Measurements from ENCODE around the gene SURF1.
A peak's percentile ranks its signal among the peaks of the same experiment; 100 is the strongest.
"Not testable (repeated sequence)": the region's sequence is repeated elsewhere in the genome, so short reads cannot be mapped to it uniquely, and the experiment has no call there.

The SURF1 gene

DNA sequence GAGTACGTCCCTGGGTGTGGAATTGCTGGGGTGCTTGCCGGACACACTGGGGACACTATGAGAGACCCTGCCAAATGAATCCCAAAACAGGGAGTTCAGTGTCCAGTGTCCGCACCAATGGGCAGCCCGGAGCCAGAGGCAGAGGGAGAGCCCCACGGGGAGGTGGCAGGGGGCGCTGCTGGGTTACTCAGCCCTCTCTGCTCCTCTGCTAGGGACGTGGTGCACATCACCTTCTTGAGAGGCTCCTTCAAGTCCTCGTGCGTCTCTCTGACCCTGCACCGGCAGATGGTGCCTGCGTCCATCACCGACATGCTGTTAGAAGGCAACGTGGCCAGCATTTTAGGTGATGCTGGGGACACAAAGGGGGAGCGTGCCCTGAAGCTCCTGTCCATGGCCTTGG, 40.7 kb upstream of the SURF1 start:
- ATAC-seq (ENCODE audit: low read depth) (no peak), DNase-seq (ENCODE audit: low spot score) (no peak)
- H3K9me3 ChIP-seq (ENCODE audit: severe bottlenecking), result no peaks in the 10 kb centered on the region
- H3K4me3 ChIP-seq (ENCODE audit: severe bottlenecking), result no peak overlapping the region
- H3K4me1 ChIP-seq (ENCODE audit: insufficient read depth, poor library complexity, severe bottlenecking), result no peaks in the 10 kb centered on the region
- H3K27ac ChIP-seq (ENCODE audit: poor library complexity, severe bottlenecking), result no peak overlapping the region
- no peaks in the 10 kb centered on the region for H3K36me3 ChIP-seq (ENCODE audit: low read depth)
- TF ChIP-seq, protein P1, sequence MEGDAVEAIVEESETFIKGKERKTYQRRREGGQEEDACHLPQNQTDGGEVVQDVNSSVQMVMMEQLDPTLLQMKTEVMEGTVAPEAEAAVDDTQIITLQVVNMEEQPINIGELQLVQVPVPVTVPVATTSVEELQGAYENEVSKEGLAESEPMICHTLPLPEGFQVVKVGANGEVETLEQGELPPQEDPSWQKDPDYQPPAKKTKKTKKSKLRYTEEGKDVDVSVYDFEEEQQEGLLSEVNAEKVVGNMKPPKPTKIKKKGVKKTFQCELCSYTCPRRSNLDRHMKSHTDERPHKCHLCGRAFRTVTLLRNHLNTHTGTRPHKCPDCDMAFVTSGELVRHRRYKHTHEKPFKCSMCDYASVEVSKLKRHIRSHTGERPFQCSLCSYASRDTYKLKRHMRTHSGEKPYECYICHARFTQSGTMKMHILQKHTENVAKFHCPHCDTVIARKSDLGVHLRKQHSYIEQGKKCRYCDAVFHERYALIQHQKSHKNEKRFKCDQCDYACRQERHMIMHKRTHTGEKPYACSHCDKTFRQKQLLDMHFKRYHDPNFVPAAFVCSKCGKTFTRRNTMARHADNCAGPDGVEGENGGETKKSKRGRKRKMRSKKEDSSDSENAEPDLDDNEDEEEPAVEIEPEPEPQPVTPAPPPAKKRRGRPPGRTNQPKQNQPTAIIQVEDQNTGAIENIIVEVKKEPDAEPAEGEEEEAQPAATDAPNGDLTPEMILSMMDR (IDR thresholded peaks at IDR 0.05; ENCODE audit: poor library complexity, severe bottlenecking), result no peak
- H3K27me3 ChIP-seq (ENCODE audit: insufficient read depth, poor library complexity, severe bottlenecking), result no peaks in the 10 kb centered on the region

GRCh38 chr9:133394687-133395271, 38.5 kb upstream of the SURF1 start:
- Histone ChIP-seq H3K4me1 (ENCODE audit: insufficient read depth, poor library complexity, severe bottlenecking) (no peaks in the 10 kb centered on the region), H3K27me3 (ENCODE audit: insufficient read depth, poor library complexity, severe bottlenecking) (no peaks in the 10 kb centered on the region), H3K4me3 (ENCODE audit: severe bottlenecking) (no peak overlapping the region), H3K9me3 (ENCODE audit: severe bottlenecking) (no peaks in the 10 kb centered on the region), H3K36me3 (ENCODE audit: low read depth) (no peaks in the 10 kb centered on the region), H3K27ac (ENCODE audit: poor library complexity, severe bottlenecking) (no peak overlapping the region)
- peak; percentile 29; the same call in 2 of the 3 replicates for ATAC-seq (ENCODE audit: low read depth)
- no peak for DNase-seq (ENCODE audit: low spot score)
- TF ChIP-seq, protein P1 (IDR thresholded peaks at IDR 0.05; ENCODE audit: poor library complexity, severe bottlenecking), result no peak

DNA sequence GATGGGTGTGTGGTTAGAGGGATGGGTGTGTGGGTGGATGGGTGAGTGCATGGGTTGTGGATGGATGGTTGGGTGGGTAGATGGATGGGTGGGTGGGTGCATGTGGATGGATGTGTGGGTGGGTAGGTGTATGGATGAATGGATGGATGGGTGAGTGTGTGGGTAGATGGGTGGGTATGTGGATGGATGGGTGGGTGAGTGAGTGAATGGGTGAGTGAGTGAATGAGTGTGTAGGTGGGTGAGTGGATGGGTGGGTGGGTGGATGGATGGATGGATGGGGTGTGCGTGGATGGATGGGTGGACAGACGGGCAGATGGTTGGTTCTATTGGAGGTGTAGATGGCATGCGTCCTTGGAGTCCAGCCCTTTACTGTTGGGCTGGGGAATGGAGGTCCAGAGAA, 37.1 kb upstream of the SURF1 start:
- DNase-seq (ENCODE audit: low spot score) (no peak), ATAC-seq (ENCODE audit: low read depth) (no peak)
- Histone ChIP-seq H3K36me3 (ENCODE audit: low read depth) (no peaks in the 10 kb centered on the region), H3K4me1 (ENCODE audit: insufficient read depth, poor library complexity, severe bottlenecking) (no peaks in the 10 kb centered on the region), H3K9me3 (ENCODE audit: severe bottlenecking) (no peaks in the 10 kb centered on the region), H3K27me3 (ENCODE audit: insufficient read depth, poor library complexity, severe bottlenecking) (no peaks in the 10 kb centered on the region), H3K4me3 (ENCODE audit: severe bottlenecking) (no peak overlapping the region), H3K27ac (ENCODE audit: poor library complexity, severe bottlenecking) (no peak overlapping the region)
- TF ChIP-seq, protein P1 (IDR thresholded peaks at IDR 0.05; ENCODE audit: poor library complexity, severe bottlenecking), result no peak

- ATAC-seq (ENCODE audit: low read depth); H3K4me3 ChIP-seq (ENCODE audit: severe bottlenecking): not testable (repeated sequence)
Measured at GRCh38 chr9:133392308-133392707, 36.0 kb upstream of the SURF1 start.

DNA sequence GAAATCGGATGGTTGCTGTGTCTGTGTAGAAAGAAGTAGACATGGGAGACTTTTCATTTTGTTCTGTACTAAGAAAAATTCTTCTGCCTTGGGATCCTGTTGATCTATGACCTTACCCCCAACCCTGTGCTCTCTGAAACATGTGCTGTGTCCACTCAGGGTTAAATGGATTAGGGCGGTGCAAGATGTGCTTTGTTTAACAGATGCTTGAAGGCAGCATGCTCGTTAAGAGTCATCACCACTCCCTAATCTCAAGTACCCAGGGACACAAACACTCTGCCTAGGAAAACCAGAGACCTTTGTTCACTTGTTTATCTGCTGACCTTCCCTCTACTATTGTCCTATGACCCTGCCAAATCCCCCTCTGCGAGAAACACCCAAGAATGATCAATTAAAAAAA, 35.2 kb upstream of the SURF1 start:
- not testable (repeated sequence) for H3K36me3 ChIP-seq (ENCODE audit: low read depth); H3K4me1 ChIP-seq (ENCODE audit: insufficient read depth, poor library complexity, severe bottlenecking); H3K27ac ChIP-seq (ENCODE audit: poor library complexity, severe bottlenecking); DNase-seq (ENCODE audit: low spot score); H3K4me3 ChIP-seq (ENCODE audit: severe bottlenecking); H3K9me3 ChIP-seq (ENCODE audit: severe bottlenecking); H3K27me3 ChIP-seq (ENCODE audit: insufficient read depth, poor library complexity, severe bottlenecking); ATAC-seq (ENCODE audit: low read depth)

More at GRCh38 chr9:133392308-133392707, 36.0 kb upstream of the SURF1 start:
- DNase-seq (ENCODE audit: low spot score); H3K27me3 ChIP-seq (ENCODE audit: insufficient read depth, poor library complexity, severe bottlenecking); H3K36me3 ChIP-seq (ENCODE audit: low read depth); H3K27ac ChIP-seq (ENCODE audit: poor library complexity, severe bottlenecking); H3K9me3 ChIP-seq (ENCODE audit: severe bottlenecking); H3K4me1 ChIP-seq (ENCODE audit: insufficient read depth, poor library complexity, severe bottlenecking): not testable (repeated sequence)

DNA sequence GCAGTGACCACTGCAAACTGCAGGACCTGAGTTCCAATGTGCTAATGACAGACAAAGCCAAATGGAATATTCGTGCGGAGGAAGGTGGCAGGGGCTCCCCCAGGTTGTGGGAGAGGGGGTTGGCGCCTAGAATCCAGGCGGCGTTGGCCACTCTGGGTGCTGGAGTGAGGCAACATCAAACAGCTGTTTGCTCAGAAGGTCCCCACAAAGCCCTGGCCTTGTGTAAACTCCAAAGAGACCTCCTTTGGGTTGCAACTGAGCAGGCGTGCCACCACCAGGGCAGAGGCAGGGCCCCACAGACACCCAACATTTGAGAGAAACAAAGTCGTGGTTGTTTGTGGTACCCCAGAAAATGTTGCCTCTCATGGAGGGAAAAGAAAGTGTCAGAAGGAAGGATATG, 34.4 kb upstream of the SURF1 start:
- no peak overlapping the region for H3K4me3 ChIP-seq (ENCODE audit: severe bottlenecking)
- ATAC-seq (ENCODE audit: low read depth) (no peak), DNase-seq (ENCODE audit: low spot score) (no peak)
- no peaks in the 10 kb centered on the region for H3K27me3 ChIP-seq (ENCODE audit: insufficient read depth, poor library complexity, severe bottlenecking)
- H3K4me1 ChIP-seq (ENCODE audit: insufficient read depth, poor library complexity, severe bottlenecking), result no peaks in the 10 kb centered on the region
- TF ChIP-seq, protein P1 (IDR thresholded peaks at IDR 0.05; ENCODE audit: poor library complexity, severe bottlenecking), result no peak
- H3K36me3 ChIP-seq (ENCODE audit: low read depth), result no peaks in the 10 kb centered on the region
- no peaks in the 10 kb centered on the region for H3K9me3 ChIP-seq (ENCODE audit: severe bottlenecking)
- no peak overlapping the region for H3K27ac ChIP-seq (ENCODE audit: poor library complexity, severe bottlenecking)
